ENCODE measurements around the gene CNST. TPM values are rescaled to one million over a fixed set of nuclear protein-coding genes. Genes with fewer than 3 reads are reported as not detected.

CNST gene
- total and polyA plus RNA-seq, 9 of the 15 experiments (the other 6 are each of a cell fraction or from before 2014, with no cell fraction given) = 17.0 to 55.3 (median 30.8) TPM

- peaks cover 10 to 24% of the 10 kb centered on the region in 2 experiments for H3K4me1 ChIP-seq (replicated peaks in 1 of 2; ENCODE audit: control insufficient read depth in 2 of 2, insufficient read depth in 2 of 2, low read length in 2 of 2)
- H4K20me1 ChIP-seq (replicated peaks; ENCODE audit: control insufficient read depth, insufficient read depth, low read length) = no peaks in the 10 kb centered on the region; the same call in 1 of the 2 replicates
- no peaks in the 10 kb centered on the region for H3K9me3 ChIP-seq (replicated peaks; ENCODE audit: control insufficient read depth, insufficient read depth, low read depth, low read length)
- H3K36me3 ChIP-seq (ENCODE audit: control insufficient read depth, insufficient read depth, low read length) = peaks cover 29% of the 10 kb centered on the region
- peak overlapping the region; percentile 80 for H2AFZ ChIP-seq (ENCODE audit: low read depth, low read length)
- POLR2A ChIA-PET = interaction anchor here (0.6 to 3.8 kb wide), 6 partner anchors 9 to 521 kb away, joined by 3 to 26 read pairs (median 8); partner anchors contain the start of gene SCCPDH
- peaks cover 97% of the 10 kb centered on the region for H3K79me2 ChIP-seq (ENCODE audit: control insufficient read depth, insufficient read depth, low read length)
- under 1% methylated on average over 22 of the region's 25 CpGs for WGBS (ENCODE audit: insufficient coverage, low coverage, missing lambda C conversion rate)
- peak overlapping the region; percentile 85 for H3K27ac ChIP-seq (ENCODE audit: extremely low read depth, low read depth, low read length)
- H3K9me1 ChIP-seq (ENCODE audit: control insufficient read depth, insufficient read depth, low read length) = no peaks in the 10 kb centered on the region
- peak overlapping the region; percentile 85 for H3K4me3 ChIP-seq
- in situ Hi-C loops (cut with MboI) (no loop called here), intact Hi-C loops (cut with micrococcal nuclease) (loop anchor here (2.0 to 10.0 kb wide), 5 partner anchors 16 to 368 kb away; partner anchors contain the start of gene AHCTF1)
- CTCF ChIA-PET (ENCODE audit: low intra/inter-chr PET ratio) = no interaction called here
- FAIRE-seq = no peak
- BruUV-seq (replicated peaks) = no TSS peak
- peak overlapping the region; percentile 89 for H3K4me2 ChIP-seq (ENCODE audit: insufficient read depth, low read length)
- DNase-seq (ENCODE audit: extremely low read depth in 1 of 4, low spot score in 3 of 4) = peak in 2 of 4 experiments; percentile 83 to 85
- peak; percentile 59 for ATAC-seq
- peak overlapping the region; percentile 76 to 98 for H3K9ac ChIP-seq (ENCODE audit: insufficient read depth in 1 of 2, low read depth in 2 of 2, low read length in 2 of 2)
- no peaks in the 10 kb centered on the region for H3K27me3 ChIP-seq (ENCODE audit: control insufficient read depth in 2 of 2, insufficient read depth in 2 of 2, low read length in 2 of 2)
- TF ChIP-seq PBX2 (CRISPR knock-in tag; IDR thresholded peaks at IDR 0.05; ENCODE audit: low read depth) (no peak), PBX2 (tag; conservative IDR thresholded peaks at IDR 0.05; ENCODE audit: low read depth) (0 out of 2 replicates have a peak, but pooled peaks have one; percentile 12), MTF1 (CRISPR knock-in tag; IDR thresholded peaks at IDR 0.05; ENCODE audit: borderline replicate concordance) (no peak), TARDBP (IDR thresholded peaks at IDR 0.05) (no peak), MGA (IDR thresholded peaks at IDR 0.05) (peak; percentile 22; the same call in 1 of the 2 replicates), ARID1B (IDR thresholded peaks at IDR 0.05) (peak; percentile 48; the same call in 1 of the 2 replicates)
Measured at GRCh38 chr1:246566813-246567645, 773 bp downstream of the CNST start.

Measured in K562 (cell line).